Measurements from ENCODE around the gene CSTPP1.

Gene CSTPP1

DNA sequence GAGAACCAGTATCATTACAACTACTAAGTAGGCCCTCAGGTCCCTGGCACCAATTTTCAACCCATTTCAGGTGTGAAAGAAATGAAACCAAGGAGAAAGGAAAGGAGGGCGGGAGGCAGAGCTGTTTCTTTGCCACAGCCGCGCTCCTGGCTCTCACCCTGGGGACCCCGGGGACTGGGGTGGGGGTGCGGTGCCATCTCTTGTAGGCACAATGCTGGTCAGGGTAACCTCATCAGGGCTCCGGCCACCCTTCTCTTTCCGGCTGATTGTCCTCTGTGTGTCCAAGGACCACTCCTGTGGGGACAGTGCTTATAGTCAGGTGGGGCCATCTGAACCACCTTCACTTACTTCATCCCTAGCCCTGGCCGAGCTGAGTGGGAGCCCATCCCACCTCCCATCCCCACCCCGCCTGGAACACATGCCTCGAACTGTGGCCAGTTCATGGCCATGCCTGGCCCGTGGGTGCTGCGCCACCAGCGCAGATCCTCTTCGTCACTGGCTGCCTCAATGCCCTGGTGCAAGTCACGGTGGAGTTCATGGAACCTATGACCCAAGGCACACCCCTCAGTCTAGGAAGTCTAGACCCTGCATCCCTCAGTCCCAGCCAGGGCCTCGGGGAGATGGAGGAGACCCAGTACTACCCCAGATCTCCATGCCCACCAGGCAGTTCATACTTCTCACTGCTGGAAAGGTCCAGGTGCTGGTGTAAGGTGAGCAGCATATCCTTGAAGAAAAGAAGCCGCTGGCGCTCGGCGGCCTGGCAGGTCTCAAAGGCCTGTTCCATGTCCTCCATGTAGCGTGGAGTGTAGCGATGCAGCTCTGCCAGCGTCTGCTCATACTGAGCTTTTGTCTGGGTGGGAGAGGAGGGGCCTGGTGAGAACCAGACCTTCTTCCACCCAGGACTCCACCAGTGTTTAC is 242.4 kb downstream of the CSTPP1 start:
- ChIA-PET CTCF (interaction anchor here (1.0 to 6.7 kb wide), 28 partner anchors 9 to 675 kb away, joined by 3 to 66 read pairs (median 6); partner anchors contain the start of genes ACP2, DDB2, NR1H3 and PACSIN3), POLR2A (interaction anchor here (0.5 kb wide), 1 partner anchor 183 kb away, joined by 4 read pairs; no protein-coding TSS in a partner anchor)
- no peak for DNase-seq (ENCODE audit: extremely low spot score)
- no peak for TF ChIP-seq CTCF (IDR thresholded peaks at IDR 0.05; ENCODE audit: control extremely low read depth, extremely low read depth, low read depth, missing control alignments)

DNA sequence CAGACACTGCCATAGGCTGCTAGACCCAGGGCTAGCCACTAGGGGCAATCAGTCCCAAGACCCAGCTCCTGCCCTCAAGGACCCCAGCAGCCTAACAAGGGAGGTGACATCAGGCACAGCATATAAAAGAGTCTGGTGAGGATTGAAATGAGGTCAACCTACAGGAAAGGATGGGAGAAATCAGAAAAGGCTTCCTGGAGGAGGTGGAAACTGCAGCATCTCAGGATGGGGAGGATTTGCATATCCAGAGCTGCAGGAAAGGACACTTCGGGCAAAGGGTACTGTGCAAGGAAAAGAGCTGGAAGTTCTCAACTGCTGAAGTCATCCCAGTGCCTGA is 243.1 kb downstream of the CSTPP1 start:
- TF ChIP-seq CTCF (IDR thresholded peaks at IDR 0.05; ENCODE audit: control extremely low read depth, extremely low read depth, low read depth, missing control alignments): peak; percentile 39
- ChIA-PET POLR2A (no interaction called here), CTCF (interaction anchor here (0.7 to 6.7 kb wide), 13 partner anchors 8 to 275 kb away, joined by 3 to 66 read pairs (median 5); partner anchors contain the start of genes DDB2 and NR1H3)
- peak; percentile 74 for DNase-seq (ENCODE audit: extremely low spot score)

- ChIA-PET POLR2A (no interaction called here), CTCF (interaction anchor here (0.7 to 6.7 kb wide), 12 partner anchors 8 to 232 kb away, joined by 3 to 66 read pairs (median 4); partner anchors contain the start of gene NR1H3)
- no peak for DNase-seq (ENCODE audit: extremely low spot score)
- TF ChIP-seq CTCF (IDR thresholded peaks at IDR 0.05; ENCODE audit: control extremely low read depth, extremely low read depth, low read depth, missing control alignments): no peak
Measured at GRCh38 chr11:47180006-47180787, 243.6 kb downstream of the CSTPP1 start.

DNA sequence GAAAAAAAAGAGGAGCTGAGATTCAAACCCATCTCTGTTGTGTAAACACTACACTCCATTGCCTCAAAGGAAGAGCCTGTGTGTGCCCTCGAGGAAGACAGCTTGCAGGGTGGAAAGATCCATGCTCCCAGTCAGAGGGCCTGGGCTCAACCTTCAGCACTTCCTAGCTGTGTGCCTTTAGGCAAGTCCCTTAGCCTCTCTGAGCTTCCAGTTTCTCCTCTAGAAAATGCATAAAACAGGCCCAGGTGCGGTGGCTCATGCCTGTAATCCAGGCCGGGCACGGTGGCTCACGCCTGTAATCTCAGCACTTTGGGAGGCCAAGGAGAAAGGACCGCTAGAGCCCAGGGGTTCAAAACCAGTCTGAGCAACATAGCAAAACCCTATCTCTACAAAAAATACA is 244.7 kb downstream of the CSTPP1 start:
- POLR2A ChIA-PET: no interaction called here
- no peak for DNase-seq (ENCODE audit: extremely low spot score)
- TF ChIP-seq CTCF (IDR thresholded peaks at IDR 0.05; ENCODE audit: control extremely low read depth, extremely low read depth, low read depth, missing control alignments): no peak
- CTCF ChIA-PET: interaction anchor here (1.1 to 6.7 kb wide), 6 partner anchors 28 to 236 kb away, joined by 3 to 66 read pairs (median 4); partner anchors contain the start of gene NR1H3

- ChIA-PET POLR2A (interaction anchor here (0.7 kb wide), 1 partner anchor 12 kb away, joined by 8 read pairs; no protein-coding TSS in a partner anchor), CTCF (interaction anchor here (1.2 to 6.7 kb wide), 4 partner anchors 29 to 230 kb away, joined by 3 to 66 read pairs (median 3); partner anchors contain the start of gene NR1H3)
- no peak for TF ChIP-seq CTCF (IDR thresholded peaks at IDR 0.05; ENCODE audit: control extremely low read depth, extremely low read depth, low read depth, missing control alignments)
- no peak for DNase-seq (ENCODE audit: extremely low spot score)
Measured at GRCh38 chr11:47182380-47182779, 245.8 kb downstream of the CSTPP1 start.

Measured in GM10248 (cell line).